Neuronal stem cell (in vitro differentiated cells): ENCODE data around the gene JAK1. TPM values are rescaled to one million over a fixed set of nuclear protein-coding genes. Genes with fewer than 3 reads are reported as not detected.

ENCODE experiments used
- DNase-seq: peaks from one replicate; pipeline ENCODE4 v3.0.0-alpha.2; 2013; ENCODE audit warnings: low spot score
- H2AFZ ChIP-seq: one replicate; pipeline ENCODE4 v1.6.1; 2013; ENCODE audit warnings: mild to moderate bottlenecking, low read length, inconsistent platforms
- H2AK5ac ChIP-seq: 2 replicates; pipeline ENCODE4 v1.6.1; 2013; ENCODE audit warnings: low read depth, mild to moderate bottlenecking, inconsistent platforms, low read length, moderate library complexity, mixed read lengths
- H2BK120ac ChIP-seq: 2 replicates; pipeline ENCODE4 v1.6.1; 2013; ENCODE audit warnings: low read depth, mild to moderate bottlenecking, inconsistent platforms, low read length, moderate library complexity, mixed read lengths
- H2BK12ac ChIP-seq: one replicate; pipeline ENCODE4 v1.6.1; 2013; ENCODE audit warnings: low read length, inconsistent platforms
- H2BK15ac ChIP-seq: 2 replicates; pipeline ENCODE4 v1.6.1; 2013; ENCODE audit warnings: mild to moderate bottlenecking, low read length, inconsistent platforms, mixed read lengths
- H2BK5ac ChIP-seq: one replicate; pipeline ENCODE4 v1.6.1; 2013; ENCODE audit warnings: inconsistent platforms, mild to moderate bottlenecking, low read length, moderate library complexity
- H3K14ac ChIP-seq: one replicate; pipeline ENCODE4 v1.6.1; 2013; ENCODE audit warnings: low read length, inconsistent platforms
- H3K18ac ChIP-seq: 2 replicates; pipeline ENCODE4 v1.6.1; 2013; ENCODE audit warnings: low read length, inconsistent platforms
- H3K23ac ChIP-seq: 2 replicates; pipeline ENCODE4 v1.6.1; 2013; ENCODE audit warnings: low read depth, mild to moderate bottlenecking, mixed read lengths, low read length, inconsistent platforms; ENCODE audit not compliant: poor library complexity
- H3K27ac ChIP-seq: replicated peaks from 3 replicates; pipeline ENCODE4 v1.5.1; 2013; ENCODE audit warnings: low read length, inconsistent platforms
- H3K27me3 ChIP-seq, 3 experiments: 2 replicates each; pipeline ENCODE4 v1.6.1; 2013; ENCODE audit warnings: low read length in 3 of 3, mild to moderate bottlenecking in 2 of 3, inconsistent platforms in 1 of 3, low read depth in 1 of 3, mixed read lengths in 1 of 3, moderate library complexity in 1 of 3; ENCODE audit not compliant: control insufficient read depth in 3 of 3, insufficient read depth in 3 of 3
- H3K36me3 ChIP-seq, 2 donors: replicated peaks in 1 of 2; 2 replicates each; pipeline ENCODE4 v1.6.1; 2013; ENCODE audit warnings: low read length in 2 of 2; ENCODE audit not compliant: control insufficient read depth in 2 of 2, insufficient read depth in 2 of 2
- H3K4ac ChIP-seq: 2 replicates; pipeline ENCODE4 v1.6.1; 2013; ENCODE audit warnings: inconsistent platforms, mild to moderate bottlenecking, low read length, moderate library complexity
- H3K4me1 ChIP-seq, 2 donors: 1 replicate in 1 of 2; 2 replicates in 1 of 2; pipeline ENCODE4 v1.6.1; 2013; ENCODE audit warnings: low read length in 2 of 2, low read depth in 1 of 2; ENCODE audit not compliant: control insufficient read depth in 2 of 2, insufficient read depth in 1 of 2
- H3K4me2 ChIP-seq: one replicate; pipeline ENCODE4 v1.6.1; 2013; ENCODE audit warnings: mild to moderate bottlenecking, low read length, inconsistent platforms; ENCODE audit not compliant: insufficient read depth, poor library complexity, severe bottlenecking
- H3K4me3 ChIP-seq, 2 donors: 2 replicates each; pipeline ENCODE4 v1.5.1; 2013; ENCODE audit warnings: low read length in 2 of 2, mild to moderate bottlenecking in 2 of 2, inconsistent platforms in 1 of 2, moderate library complexity in 1 of 2
- H3K79me1 ChIP-seq: one replicate; pipeline ENCODE4 v1.6.1; 2013; ENCODE audit warnings: low read depth, mild to moderate bottlenecking, inconsistent platforms, low read length, moderate library complexity
- H3K9ac ChIP-seq: one replicate; pipeline ENCODE4 v1.6.1; 2013; ENCODE audit warnings: mild to moderate bottlenecking, low read depth, low read length, inconsistent platforms; ENCODE audit not compliant: poor library complexity
- H3K9me3 ChIP-seq, 2 donors: replicated peaks in 1 of 2; 2 replicates each; pipeline versions ENCODE3 to v1.6.1; 2013; ENCODE audit warnings: low read length in 2 of 2, mild to moderate bottlenecking in 2 of 2, inconsistent platforms in 1 of 2, low read depth in 1 of 2, mixed read lengths in 1 of 2, moderate library complexity in 1 of 2; ENCODE audit not compliant: control insufficient read depth in 2 of 2, insufficient read depth in 1 of 2
- H4K8ac ChIP-seq: one replicate; pipeline ENCODE4 v1.6.1; 2013; ENCODE audit warnings: low read depth, mild to moderate bottlenecking, inconsistent platforms, low read length, moderate library complexity
- H4K91ac ChIP-seq: one replicate; pipeline ENCODE4 v1.6.1; 2013; ENCODE audit warnings: low read length, low read depth, mild to moderate bottlenecking, inconsistent platforms; ENCODE audit not compliant: poor library complexity
- WGBS, 2 donors: extraction: QIAGEN DNeasy Blood & Tissue Kit; methylation state at CpG; one replicate each; pipeline ENCODE4 v1.1.7; 2013; ENCODE audit warnings: missing lambda C conversion rate in 2 of 2, mixed read lengths in 1 of 2; ENCODE audit not compliant: insufficient read length in 2 of 2, insufficient replicate concordance in 1 of 2; ENCODE audit errors: extremely low coverage in 2 of 2; 5-methylcytosine and 5-hydroxymethylcytosine counted together
- small RNA-seq: library from polyadenylated mRNA; stranded (forward); fragments of <200 nt; extraction: miRNeasy Mini kit (QIAGEN cat#:217004); gene quantifications from one replicate; pipeline ENCODE3, GENCODE V24; 2013; ENCODE audit not compliant: insufficient read depth

Gene JAK1

GRCh38 chr1:64790832-64791487 is 175.4 kb downstream of the JAK1 start:
- no peak overlapping the region for H2BK120ac ChIP-seq
- no peak overlapping the region for H2BK5ac ChIP-seq
- H4K8ac ChIP-seq = no peak overlapping the region
- H2BK15ac ChIP-seq = no peak overlapping the region
- WGBS, 2 donors = no CpG with 5 or more reads among the region's 2 CpGs
- no peak overlapping the region for H3K4ac ChIP-seq
- H3K4me3 ChIP-seq = no peak overlapping the region
- H3K79me1 ChIP-seq = no peaks in the 10 kb centered on the region
- H3K14ac ChIP-seq = no peak overlapping the region
- H2BK12ac ChIP-seq = no peak overlapping the region
- H3K18ac ChIP-seq = no peak overlapping the region
- H3K4me2 ChIP-seq = no peak overlapping the region
- no peaks in the 10 kb centered on the region for H3K27me3 ChIP-seq
- H4K91ac ChIP-seq = no peak overlapping the region
- no peaks in the 10 kb centered on the region for H3K4me1 ChIP-seq
- H3K27ac ChIP-seq = no peak overlapping the region
- H3K9me3 ChIP-seq = peaks cover 4 to 22% of the 10 kb centered on the region in 2 donors
- no peak overlapping the region for H3K9ac ChIP-seq
- no peak for DNase-seq
- no peak overlapping the region for H3K23ac ChIP-seq
- H2AK5ac ChIP-seq = no peak overlapping the region
- H2AFZ ChIP-seq = no peak overlapping the region
- peaks cover 0 to 34% of the 10 kb centered on the region in 2 donors for H3K36me3 ChIP-seq

Small RNA genes lying within 50 kb of the gene (small RNA-seq; reads per million reads assigned to genes)
- gene AL606517.2 = not detected
